ENCODE data around the gene KRT71. TPM values are rescaled to one million over a fixed set of nuclear protein-coding genes. Genes with fewer than 3 reads are reported as not detected.
"Not testable (repeated sequence)": the region's sequence is repeated elsewhere in the genome, so short reads cannot be mapped to it uniquely, and the experiment has no call there.

The KRT71 gene
- total RNA-seq (2014; rRNA removed; shearing (Covaris generic)), result not detected in 2 replicates

GRCh38 chr12:52552681-52553195 is at the start of gene KRT71:
Gene KRT71, minus strand, starts transcription at chr12:52553145. Its CDS starts 68 bp downstream, at chr12:52553077.
- H3K4me3 ChIP-seq (ENCODE audit: insufficient read depth, low read depth, low read length), result no peak within 1 kb of the TSS
- H3K36me3 ChIP-seq (replicated peaks; ENCODE audit: control insufficient read depth, insufficient read depth, low read length), result no peaks in the 10 kb centered on the region
- DNase-seq, result no peak
- H3K27me3 ChIP-seq (ENCODE audit: control insufficient read depth, insufficient read depth, low read length), result no peaks in the 10 kb centered on the region

GRCh38 chr12:52602552-52602951 is 49.6 kb upstream of the KRT71 start:
- H3K36me3 ChIP-seq (replicated peaks; ENCODE audit: control insufficient read depth, insufficient read depth, low read length), result no peaks in the 10 kb centered on the region
- DNase-seq, result no peak
- H3K27me3 ChIP-seq (ENCODE audit: control insufficient read depth, insufficient read depth, low read length), result no peaks in the 10 kb centered on the region; the same call in 1 of the 2 replicates
- H3K4me3 ChIP-seq (ENCODE audit: insufficient read depth, low read depth, low read length), result no peak overlapping the region

DNA sequence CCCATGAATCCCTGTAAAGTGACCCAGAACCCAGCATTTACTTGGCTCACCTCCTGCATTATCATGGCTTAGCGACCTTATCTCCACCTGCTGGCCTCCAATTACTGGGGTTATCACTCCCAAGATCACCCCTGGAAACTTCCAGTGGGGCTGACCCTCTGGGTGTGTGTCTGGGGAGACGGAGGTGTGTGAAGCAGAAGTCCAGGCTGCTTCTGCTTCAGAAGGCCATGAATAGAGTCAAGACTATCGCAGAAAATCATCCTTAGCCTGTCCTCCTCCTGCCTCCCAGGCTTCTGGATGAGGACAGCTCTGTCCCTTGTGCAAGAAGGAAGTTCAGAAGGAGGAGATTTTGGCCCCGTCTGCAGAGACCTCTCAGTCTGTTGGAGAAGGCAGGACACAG is 48.7 kb upstream of the KRT71 start:
- no peak for DNase-seq
- Histone ChIP-seq H3K27me3 (ENCODE audit: control insufficient read depth, insufficient read depth, low read length) (no peaks in the 10 kb centered on the region; the same call in 1 of the 2 replicates), H3K36me3 (replicated peaks; ENCODE audit: control insufficient read depth, insufficient read depth, low read length) (no peaks in the 10 kb centered on the region), H3K4me3 (ENCODE audit: insufficient read depth, low read depth, low read length) (no peak overlapping the region)

DNA sequence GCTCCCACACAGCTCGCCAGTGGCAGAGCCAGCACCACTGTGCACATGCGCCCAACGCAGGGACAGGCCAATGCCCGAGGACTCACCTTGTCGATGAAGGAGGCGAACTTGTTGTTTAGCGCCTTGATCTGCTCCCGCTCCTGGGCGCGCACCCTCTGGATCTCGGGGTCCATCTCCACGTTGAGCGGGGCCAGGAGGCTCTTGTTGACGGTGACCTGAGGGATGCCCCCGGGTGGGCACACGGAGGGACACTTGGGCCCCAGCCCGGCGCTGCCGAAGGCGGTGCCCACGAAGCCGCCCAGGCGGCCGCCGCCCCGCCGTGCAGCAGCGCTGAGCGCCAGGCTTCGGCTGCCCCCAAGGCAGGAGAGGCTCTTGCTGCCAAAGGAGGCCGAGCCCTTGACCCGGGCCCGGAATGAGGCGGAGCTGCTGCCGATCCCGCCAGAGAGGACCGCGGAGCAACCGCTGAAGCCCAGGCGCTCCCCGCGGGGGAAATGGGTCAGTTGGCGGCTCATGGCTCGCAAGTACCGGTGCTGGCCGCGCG is 48.1 kb upstream of the KRT71 start, which contains the start of gene KRT72:
Gene KRT72, minus strand, starts transcription at position 523 of the 541 bp plus-strand sequence. Its CDS starts 11 bp downstream, at position 512.
- no peaks in the 10 kb centered on the region; the same call in 1 of the 2 replicates for H3K27me3 ChIP-seq (ENCODE audit: control insufficient read depth, insufficient read depth, low read length)
- H3K36me3 ChIP-seq (replicated peaks; ENCODE audit: control insufficient read depth, insufficient read depth, low read length), result no peaks in the 10 kb centered on the region
- H3K4me3 ChIP-seq (ENCODE audit: insufficient read depth, low read depth, low read length), result no peak within 1 kb of the TSS
- DNase-seq, result no peak

- H3K4me3 ChIP-seq (ENCODE audit: insufficient read depth, low read depth, low read length), result no peak overlapping the region
- H3K27me3 ChIP-seq (ENCODE audit: control insufficient read depth, insufficient read depth, low read length), result no peaks in the 10 kb centered on the region; the same call in 1 of the 2 replicates
- H3K36me3 ChIP-seq (replicated peaks; ENCODE audit: control insufficient read depth, insufficient read depth, low read length), result no peaks in the 10 kb centered on the region
- no peak for DNase-seq
Measured at GRCh38 chr12:52600475-52600874, 47.5 kb upstream of the KRT71 start.

DNA sequence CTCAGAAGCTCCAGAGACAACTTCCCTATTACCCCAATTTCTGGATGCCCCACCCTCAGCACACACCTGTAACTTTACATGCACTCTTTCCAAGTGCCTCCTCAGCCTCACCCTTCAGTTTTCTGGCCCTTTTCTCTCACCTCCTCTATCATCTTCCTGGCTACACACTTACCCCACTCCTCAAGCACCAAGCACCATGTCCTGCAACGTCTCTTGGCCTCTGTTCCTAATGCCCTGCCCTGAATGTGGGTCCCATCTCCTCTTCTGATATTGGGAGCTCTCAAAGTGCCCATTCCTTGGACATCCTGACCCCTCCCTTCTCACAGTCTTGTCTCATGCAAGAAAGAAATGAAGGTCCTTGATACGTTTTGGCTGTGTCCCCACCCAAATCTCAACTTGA is 47.1 kb upstream of the KRT71 start:
- no peak for DNase-seq
- Histone ChIP-seq H3K36me3 (replicated peaks; ENCODE audit: control insufficient read depth, insufficient read depth, low read length) (no peaks in the 10 kb centered on the region), H3K27me3 (ENCODE audit: control insufficient read depth, insufficient read depth, low read length) (no peaks in the 10 kb centered on the region; the same call in 1 of the 2 replicates), H3K4me3 (ENCODE audit: insufficient read depth, low read depth, low read length) (no peak overlapping the region)

- no peaks in the 10 kb centered on the region for H3K36me3 ChIP-seq (replicated peaks; ENCODE audit: control insufficient read depth, insufficient read depth, low read length)
- DNase-seq, result no peak
- H3K27me3 ChIP-seq (ENCODE audit: control insufficient read depth, insufficient read depth, low read length), result no peaks in the 10 kb centered on the region; the same call in 1 of the 2 replicates
- H3K4me3 ChIP-seq (ENCODE audit: insufficient read depth, low read depth, low read length), result no peak overlapping the region
Measured at GRCh38 chr12:52598966-52599365, 46.0 kb upstream of the KRT71 start.

DNA sequence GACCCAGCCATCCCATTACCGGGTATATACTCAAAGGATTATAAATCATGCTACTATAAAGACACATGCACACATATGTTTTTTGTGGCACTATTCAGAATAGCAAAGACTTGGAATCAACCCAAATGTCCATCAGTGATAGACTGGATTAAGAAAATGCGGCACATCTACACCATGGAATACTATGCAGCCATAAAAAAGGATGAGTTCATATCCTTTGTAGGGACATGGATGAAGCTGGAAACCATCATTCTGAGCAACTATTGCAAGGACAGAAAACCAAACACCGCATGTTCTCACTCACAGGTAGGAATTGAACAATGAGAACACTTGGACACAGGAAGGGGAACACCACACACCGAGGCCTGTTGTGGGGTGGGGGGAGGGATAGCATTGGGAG is 41.3 kb upstream of the KRT71 start:
- H3K4me3 ChIP-seq (ENCODE audit: insufficient read depth, low read depth, low read length); H3K27me3 ChIP-seq (ENCODE audit: control insufficient read depth, insufficient read depth, low read length); H3K36me3 ChIP-seq (replicated peaks; ENCODE audit: control insufficient read depth, insufficient read depth, low read length); DNase-seq: not testable (repeated sequence)

GRCh38 chr12:52591521-52591920 is 38.6 kb upstream of the KRT71 start:
- Histone ChIP-seq H3K27me3 (ENCODE audit: control insufficient read depth, insufficient read depth, low read length) (no peaks in the 10 kb centered on the region), H3K4me3 (ENCODE audit: insufficient read depth, low read depth, low read length) (no peak overlapping the region), H3K36me3 (replicated peaks; ENCODE audit: control insufficient read depth, insufficient read depth, low read length) (no peaks in the 10 kb centered on the region)
- DNase-seq, result no peak

- Histone ChIP-seq H3K27me3 (ENCODE audit: control insufficient read depth, insufficient read depth, low read length) (no peaks in the 10 kb centered on the region), H3K36me3 (replicated peaks; ENCODE audit: control insufficient read depth, insufficient read depth, low read length) (no peaks in the 10 kb centered on the region), H3K4me3 (ENCODE audit: insufficient read depth, low read depth, low read length) (no peak overlapping the region)
- no peak for DNase-seq
Measured at GRCh38 chr12:52590021-52590420, 37.1 kb upstream of the KRT71 start.

DNA sequence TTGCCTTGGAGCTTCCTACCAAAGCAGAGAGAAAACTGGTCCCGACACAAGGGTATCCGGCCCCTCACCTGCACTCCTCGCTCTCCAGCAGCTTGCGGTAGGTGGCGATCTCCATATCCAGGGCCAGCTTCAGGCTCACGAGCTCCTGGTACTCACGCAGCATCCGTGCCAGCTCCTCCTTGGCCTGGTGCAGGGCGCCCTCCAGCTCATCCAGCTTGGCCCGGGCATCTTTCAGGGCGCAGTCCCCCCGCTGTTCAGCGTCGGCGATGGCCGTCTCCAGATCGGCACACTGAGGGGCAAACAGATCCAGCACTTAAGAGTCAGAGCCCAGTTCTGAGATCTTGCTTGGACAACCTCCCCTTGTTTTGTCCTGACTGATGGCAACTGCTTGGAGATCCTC is 34.6 kb upstream of the KRT71 start:
- H3K4me3 ChIP-seq (ENCODE audit: insufficient read depth, low read depth, low read length), result no peak overlapping the region
- no peak for DNase-seq
- H3K36me3 ChIP-seq (replicated peaks; ENCODE audit: control insufficient read depth, insufficient read depth, low read length), result no peaks in the 10 kb centered on the region
- H3K27me3 ChIP-seq (ENCODE audit: control insufficient read depth, insufficient read depth, low read length), result no peaks in the 10 kb centered on the region

DNA sequence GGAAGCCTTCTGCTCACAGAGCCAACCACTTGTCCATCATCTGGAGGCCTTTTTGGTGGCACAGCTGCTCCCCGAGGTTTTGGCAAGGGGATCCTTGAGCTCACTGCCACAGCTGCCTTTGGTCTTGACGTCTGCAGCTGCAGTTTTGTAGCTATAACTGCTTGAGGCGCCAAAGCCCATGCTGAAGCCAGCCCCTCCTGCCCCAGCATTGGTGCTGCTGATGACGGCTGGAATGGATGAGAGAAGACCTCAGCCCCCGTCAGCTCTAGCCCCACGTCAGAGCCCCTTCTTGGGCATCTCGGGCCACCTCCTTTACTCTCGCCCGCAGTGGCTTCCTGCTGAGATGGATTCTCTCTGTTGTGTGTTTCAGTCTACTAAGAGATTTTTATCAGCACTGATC is 33.0 kb upstream of the KRT71 start:
- Histone ChIP-seq H3K4me3 (ENCODE audit: insufficient read depth, low read depth, low read length) (no peak overlapping the region), H3K27me3 (ENCODE audit: control insufficient read depth, insufficient read depth, low read length) (no peaks in the 10 kb centered on the region), H3K36me3 (replicated peaks; ENCODE audit: control insufficient read depth, insufficient read depth, low read length) (no peaks in the 10 kb centered on the region)
- no peak for DNase-seq

DNA sequence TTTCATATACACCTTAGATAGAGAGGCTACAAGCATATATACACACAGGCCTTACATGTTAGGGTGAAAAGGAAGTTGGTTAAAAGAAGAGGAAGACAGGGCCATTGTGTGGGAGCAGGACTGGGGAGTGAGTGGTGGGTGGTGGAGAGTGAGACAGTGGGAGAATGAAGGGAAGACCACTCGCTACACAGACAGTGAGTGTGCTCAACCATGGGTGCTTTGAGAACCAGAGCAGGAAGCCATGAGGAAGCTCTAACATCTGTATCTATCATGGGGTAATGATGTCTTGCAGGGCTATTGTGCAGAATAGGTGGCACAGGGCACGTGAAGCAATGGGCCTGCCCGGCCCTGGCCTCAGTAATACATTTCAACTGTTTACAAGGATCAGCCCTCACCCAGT is 32.1 kb upstream of the KRT71 start:
- no peak for DNase-seq
- no peaks in the 10 kb centered on the region for H3K27me3 ChIP-seq (ENCODE audit: control insufficient read depth, insufficient read depth, low read length)

GRCh38 chr12:52584156-52584682 is 31.3 kb upstream of the KRT71 start:
- DNase-seq, result no peak

More for the DNA sequence above, 32.1 kb upstream of the KRT71 start:
- Histone ChIP-seq H3K36me3 (replicated peaks; ENCODE audit: control insufficient read depth, insufficient read depth, low read length) (no peaks in the 10 kb centered on the region), H3K4me3 (ENCODE audit: insufficient read depth, low read depth, low read length) (no peak overlapping the region)

GRCh38 chr12:52582971-52583456 is 30.1 kb upstream of the KRT71 start:
- H3K4me3 ChIP-seq (ENCODE audit: insufficient read depth, low read depth, low read length), result no peak overlapping the region
- DNase-seq, result peak; percentile 91
- H3K27me3 ChIP-seq (ENCODE audit: control insufficient read depth, insufficient read depth, low read length), result no peaks in the 10 kb centered on the region
- H3K36me3 ChIP-seq (replicated peaks; ENCODE audit: control insufficient read depth, insufficient read depth, low read length), result no peaks in the 10 kb centered on the region

More at GRCh38 chr12:52584156-52584682, 31.3 kb upstream of the KRT71 start:
- Histone ChIP-seq H3K27me3 (ENCODE audit: control insufficient read depth, insufficient read depth, low read length) (no peaks in the 10 kb centered on the region), H3K4me3 (ENCODE audit: insufficient read depth, low read depth, low read length) (no peak overlapping the region), H3K36me3 (replicated peaks; ENCODE audit: control insufficient read depth, insufficient read depth, low read length) (no peaks in the 10 kb centered on the region)

All from H7 (cell line).